ENCODE measurements around the gene JAK1.
"Not testable (repeated sequence)": the region's sequence is repeated elsewhere in the genome, so short reads cannot be mapped to it uniquely, and the experiment has no call there.

The JAK1 gene

GRCh38 chr1:64829411-64830029 lies 136.8 kb downstream of the JAK1 start:
- no peak for DNase-seq

- DNase-seq = peak in 1 of 2 donors; percentile 11
Measured at GRCh38 chr1:64828829-64829228, 137.5 kb downstream of the JAK1 start.

GRCh38 chr1:64826991-64827390 lies 139.4 kb downstream of the JAK1 start:
- DNase-seq = no peak

GRCh38 chr1:64823691-64824476 lies 142.5 kb downstream of the JAK1 start:
- peak; percentile 71 to 72 for DNase-seq

- no peak for DNase-seq
Measured at GRCh38 chr1:64822621-64823020, 143.7 kb downstream of the JAK1 start.

- DNase-seq = not testable (repeated sequence)
Measured at GRCh38 chr1:64820572-64820971, 145.8 kb downstream of the JAK1 start.

- not testable (repeated sequence) for DNase-seq
Measured at GRCh38 chr1:64817364-64817763, 149.0 kb downstream of the JAK1 start.

DNA sequence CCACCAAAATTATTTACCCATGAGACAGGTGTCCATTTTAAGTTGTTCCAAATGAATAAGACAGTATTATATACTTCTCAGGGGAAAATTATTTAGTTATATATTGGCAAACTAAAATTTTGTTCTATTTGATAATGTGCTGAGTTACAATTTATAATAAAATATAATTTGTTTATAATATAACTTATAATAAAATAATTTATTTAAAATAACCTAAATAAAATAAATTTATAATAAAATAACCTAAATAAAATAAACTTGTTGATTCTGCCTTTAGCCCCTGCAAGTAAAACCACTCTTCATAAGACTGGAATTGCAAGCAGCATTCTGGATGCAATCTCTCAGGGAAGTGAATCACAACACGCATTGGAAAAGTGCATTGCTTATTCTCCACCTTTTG lies 151.9 kb downstream of the JAK1 start:
- DNase-seq = no peak

DNA sequence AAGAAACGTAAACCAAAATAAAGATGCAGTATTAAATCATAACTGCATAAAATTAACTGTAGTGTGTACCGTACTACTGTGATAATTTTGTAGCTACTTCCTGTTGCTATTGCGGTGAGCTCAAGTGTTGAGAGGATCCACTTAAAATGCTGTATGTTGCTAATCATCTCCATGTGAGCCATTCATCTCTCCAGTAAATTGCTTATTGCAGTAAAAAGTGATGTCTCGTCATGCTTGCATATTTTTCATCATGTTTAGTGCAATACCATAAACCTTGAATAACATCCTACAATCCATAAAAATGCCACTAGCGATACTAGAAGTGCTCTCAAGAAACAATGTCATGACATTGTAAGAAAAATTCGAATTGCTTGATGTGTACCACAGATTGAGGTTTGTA lies 155.2 kb downstream of the JAK1 start:
- no peak for DNase-seq

- no peak for DNase-seq
Measured at GRCh38 chr1:64810001-64810400, 156.3 kb downstream of the JAK1 start.

DNA sequence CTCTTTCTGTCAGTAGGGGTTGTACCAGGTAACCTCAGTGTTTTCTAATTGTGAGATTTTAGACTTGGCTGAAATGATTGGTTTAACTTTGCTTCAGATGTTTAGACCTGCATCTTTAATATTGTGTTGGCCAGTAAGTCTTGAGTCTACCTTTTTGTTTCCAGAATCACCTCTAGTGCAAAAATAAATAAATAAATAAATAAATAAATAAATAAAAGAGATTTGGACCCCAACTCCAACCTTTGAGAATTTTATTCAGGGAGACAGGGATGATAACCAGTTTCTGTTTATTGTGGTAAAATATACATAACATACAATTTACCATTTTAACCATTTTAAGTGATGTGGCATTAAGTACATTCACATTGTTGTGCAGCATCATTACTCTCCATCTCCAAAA lies 157.0 kb downstream of the JAK1 start:
- no peak for DNase-seq

DNA sequence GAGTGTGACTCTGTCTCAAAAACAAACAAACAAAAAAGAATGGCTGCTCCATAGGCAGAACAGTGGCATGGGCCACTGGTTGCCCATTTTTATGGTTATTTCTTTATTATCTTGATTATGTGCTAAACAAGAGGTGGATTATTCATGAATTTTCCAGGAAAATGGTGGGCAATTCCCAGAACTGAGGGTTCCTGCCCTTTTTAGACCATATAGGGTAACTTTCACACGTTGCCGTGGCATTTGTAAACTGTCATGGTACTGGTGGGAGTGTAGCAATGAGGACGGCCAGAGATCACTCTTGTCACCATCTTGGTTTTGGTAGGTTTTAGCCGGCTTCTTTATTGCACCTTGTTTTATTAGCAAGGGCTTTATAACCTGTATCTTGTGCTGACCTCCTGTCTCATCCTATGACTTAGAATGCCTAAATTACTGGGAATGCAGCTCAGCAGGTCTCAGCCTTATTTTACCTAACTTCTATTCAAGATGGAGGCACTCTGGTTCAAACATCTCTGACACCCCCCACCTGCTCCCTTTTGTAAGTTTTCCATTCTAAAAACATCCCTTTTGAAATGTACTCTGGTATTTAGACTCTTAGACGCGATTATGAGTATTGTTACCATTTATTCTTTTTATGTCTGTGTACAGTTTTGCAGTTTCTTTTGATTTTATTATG lies 164.4 kb downstream of the JAK1 start:
- no peak for DNase-seq

DNA sequence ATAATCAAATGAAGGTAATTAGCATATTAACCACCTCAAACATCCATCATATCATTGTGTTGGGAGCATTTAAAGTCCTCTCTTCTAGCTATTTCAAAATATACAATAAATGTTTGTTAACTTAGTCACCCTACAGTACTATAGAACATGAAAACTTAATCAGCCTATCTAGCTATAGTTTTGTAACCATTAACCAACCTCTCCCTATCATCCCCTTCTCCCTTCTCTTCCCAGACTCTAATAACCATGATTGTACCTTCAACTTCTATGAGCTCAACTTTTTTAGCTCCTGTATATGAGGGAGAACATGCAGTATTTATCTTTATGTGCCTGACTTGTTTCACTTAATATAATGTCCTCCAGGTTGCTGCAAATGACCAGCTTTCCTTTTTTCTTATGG lies 167.5 kb downstream of the JAK1 start:
- DNase-seq = no peak

DNA sequence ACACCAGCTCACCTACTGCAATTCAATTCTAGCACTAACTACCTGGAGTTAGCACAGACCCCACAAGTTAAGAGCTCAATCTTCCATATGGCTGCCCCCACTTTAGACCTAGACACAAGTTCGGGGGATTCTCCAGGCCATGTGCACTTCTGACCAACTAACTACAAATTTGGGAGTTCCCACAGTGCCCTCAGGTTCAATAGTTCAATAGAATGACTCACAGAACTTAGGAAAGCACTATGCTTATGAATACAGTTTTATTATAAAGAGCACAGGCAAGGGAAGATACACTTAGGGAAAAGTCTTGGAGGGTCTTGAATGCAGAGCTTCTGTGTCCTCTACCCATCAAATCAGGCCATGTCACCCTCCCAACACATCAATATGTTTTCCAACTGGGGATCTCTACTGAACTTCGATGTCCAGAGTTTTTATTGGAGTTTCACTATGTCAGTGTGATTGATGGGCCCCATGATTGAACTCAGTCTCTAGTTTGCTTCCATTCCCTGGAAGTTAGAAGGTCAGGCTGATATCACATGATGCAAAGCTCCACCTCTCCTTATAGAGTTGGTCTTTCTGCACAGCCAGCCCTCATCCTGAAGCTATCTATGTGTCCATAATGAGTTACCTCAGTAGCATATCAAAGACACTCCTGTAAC lies 175.4 kb downstream of the JAK1 start:
- DNase-seq = no peak

Measured in inflammatory macrophage (primary cell).